Measurements from ENCODE around the gene EBF3. TPM values are rescaled to one million over a fixed set of nuclear protein-coding genes. Genes with fewer than 3 reads are reported as not detected.

Gene EBF3
- total RNA-seq, 2 donors from 2014 or later = 0.12 to 0.80 TPM

DNA sequence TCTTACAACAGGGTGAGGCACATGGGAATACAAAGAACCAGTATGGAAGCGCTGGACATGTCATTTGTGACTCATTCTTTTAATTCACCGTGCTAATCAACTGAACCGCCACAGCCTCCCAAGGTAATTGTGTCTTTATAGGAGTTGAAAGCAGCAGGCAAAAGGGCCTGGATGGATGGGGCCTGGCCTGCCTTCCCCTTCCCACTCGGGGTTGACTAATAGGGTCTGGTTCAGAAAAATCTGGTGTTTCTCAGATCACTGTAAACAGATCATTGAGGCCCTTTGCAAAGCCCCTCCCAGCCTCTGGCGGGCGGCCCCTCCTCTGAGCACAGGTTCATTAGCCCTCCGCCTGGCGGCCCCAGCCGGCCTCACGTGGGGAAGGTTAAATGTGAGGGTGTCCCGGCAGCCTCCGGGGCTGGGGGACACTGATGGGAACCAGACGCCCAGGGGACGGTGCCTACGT lies 100.8 kb downstream of the EBF3 start:
- Histone ChIP-seq H3K9me3 (no peaks in the 10 kb centered on the region), H3K4me1 (no peaks in the 10 kb centered on the region), H3K4me3 (no peak overlapping the region), H3K9ac (ENCODE audit: low read depth in 2 of 2, low read length in 2 of 2) (no peak overlapping the region), H3K27ac (no peak overlapping the region), H3K36me3 (no peaks in the 10 kb centered on the region), H3K27me3 (no peaks in the 10 kb centered on the region)
- TF ChIP-seq, protein P1, sequence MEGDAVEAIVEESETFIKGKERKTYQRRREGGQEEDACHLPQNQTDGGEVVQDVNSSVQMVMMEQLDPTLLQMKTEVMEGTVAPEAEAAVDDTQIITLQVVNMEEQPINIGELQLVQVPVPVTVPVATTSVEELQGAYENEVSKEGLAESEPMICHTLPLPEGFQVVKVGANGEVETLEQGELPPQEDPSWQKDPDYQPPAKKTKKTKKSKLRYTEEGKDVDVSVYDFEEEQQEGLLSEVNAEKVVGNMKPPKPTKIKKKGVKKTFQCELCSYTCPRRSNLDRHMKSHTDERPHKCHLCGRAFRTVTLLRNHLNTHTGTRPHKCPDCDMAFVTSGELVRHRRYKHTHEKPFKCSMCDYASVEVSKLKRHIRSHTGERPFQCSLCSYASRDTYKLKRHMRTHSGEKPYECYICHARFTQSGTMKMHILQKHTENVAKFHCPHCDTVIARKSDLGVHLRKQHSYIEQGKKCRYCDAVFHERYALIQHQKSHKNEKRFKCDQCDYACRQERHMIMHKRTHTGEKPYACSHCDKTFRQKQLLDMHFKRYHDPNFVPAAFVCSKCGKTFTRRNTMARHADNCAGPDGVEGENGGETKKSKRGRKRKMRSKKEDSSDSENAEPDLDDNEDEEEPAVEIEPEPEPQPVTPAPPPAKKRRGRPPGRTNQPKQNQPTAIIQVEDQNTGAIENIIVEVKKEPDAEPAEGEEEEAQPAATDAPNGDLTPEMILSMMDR (IDR thresholded peaks at IDR 0.05) = no peak
- no peak for DNase-seq
- intact Hi-C loops (cut with DNase I) = no loop called here

DNA sequence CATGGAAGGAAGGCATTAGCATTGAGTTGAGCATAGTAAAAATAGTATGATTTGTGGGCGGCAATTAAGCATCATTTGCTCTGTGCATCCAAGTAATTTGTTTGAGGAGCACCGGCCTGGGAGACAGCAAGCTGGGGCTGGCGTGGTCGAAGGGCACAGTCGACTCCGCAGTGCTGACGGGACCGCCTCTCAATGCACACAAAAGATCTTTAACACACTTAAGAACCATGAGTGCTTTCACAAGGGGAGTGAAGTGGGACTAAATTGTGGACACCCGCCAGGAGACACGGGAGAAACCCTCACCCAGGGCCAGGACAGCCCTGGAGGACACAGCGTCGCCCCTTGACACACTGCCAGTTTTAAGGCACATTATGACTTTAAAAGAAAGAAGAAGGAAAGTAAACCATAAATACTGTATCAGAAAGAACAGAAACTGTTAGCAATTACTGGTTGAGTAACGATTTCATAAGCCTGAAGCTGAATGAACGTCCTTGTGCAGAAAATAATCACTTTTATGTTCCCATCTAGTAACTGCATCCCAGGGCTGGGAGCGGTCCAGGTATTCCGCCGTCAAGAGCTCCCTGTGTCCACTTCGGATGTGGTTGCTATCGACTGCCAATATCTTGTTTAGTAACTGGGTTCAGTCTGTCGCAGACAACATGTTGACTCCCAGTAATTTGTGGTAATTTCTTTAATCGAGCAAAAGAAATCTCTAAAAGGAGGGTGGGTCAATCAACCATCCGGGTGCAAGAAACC lies 102.1 kb downstream of the EBF3 start:
- intact Hi-C loops (cut with DNase I) = no loop called here
- TF ChIP-seq, protein P1 (IDR thresholded peaks at IDR 0.05) = no peak
- no peak overlapping the region for H3K4me3 ChIP-seq

DNA sequence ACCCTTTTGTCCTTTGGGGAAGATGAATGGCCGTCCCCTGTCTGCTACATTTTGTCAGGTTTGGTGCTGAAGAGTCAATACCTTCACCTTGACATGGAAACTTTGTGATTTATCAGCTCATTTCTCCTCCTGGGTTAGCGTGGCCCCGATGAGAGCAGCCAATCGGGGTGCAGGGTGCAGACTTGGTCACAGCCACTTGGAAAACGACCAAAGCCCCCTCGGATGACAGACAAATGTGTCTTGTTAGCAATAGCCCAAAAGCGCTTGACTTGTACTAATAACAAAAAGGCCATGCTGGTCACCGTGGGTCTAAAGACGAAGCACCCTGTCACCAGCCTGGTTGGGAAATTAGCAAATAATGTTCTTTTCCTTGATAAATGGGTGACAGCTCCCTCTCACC lies 103.7 kb downstream of the EBF3 start:
- H3K27ac ChIP-seq = no peak overlapping the region
- H3K27me3 ChIP-seq = no peaks in the 10 kb centered on the region
- intact Hi-C loops (cut with DNase I) = no loop called here
- no peak for DNase-seq
- no peak overlapping the region for H3K9ac ChIP-seq (ENCODE audit: low read depth in 2 of 2, low read length in 2 of 2)
- TF ChIP-seq, protein P1 (IDR thresholded peaks at IDR 0.05) = no peak
- H3K4me1 ChIP-seq = no peaks in the 10 kb centered on the region
- no peaks in the 10 kb centered on the region for H3K9me3 ChIP-seq
- no peak overlapping the region for H3K4me3 ChIP-seq
- no peaks in the 10 kb centered on the region for H3K36me3 ChIP-seq

More for the DNA sequence above, 102.1 kb downstream of the EBF3 start:
- Histone ChIP-seq H3K27ac (no peak overlapping the region), H3K9ac (ENCODE audit: low read depth in 2 of 2, low read length in 2 of 2) (no peak overlapping the region), H3K4me1 (no peaks in the 10 kb centered on the region), H3K9me3 (no peaks in the 10 kb centered on the region), H3K36me3 (no peaks in the 10 kb centered on the region), H3K27me3 (no peaks in the 10 kb centered on the region)
- DNase-seq = no peak

DNA sequence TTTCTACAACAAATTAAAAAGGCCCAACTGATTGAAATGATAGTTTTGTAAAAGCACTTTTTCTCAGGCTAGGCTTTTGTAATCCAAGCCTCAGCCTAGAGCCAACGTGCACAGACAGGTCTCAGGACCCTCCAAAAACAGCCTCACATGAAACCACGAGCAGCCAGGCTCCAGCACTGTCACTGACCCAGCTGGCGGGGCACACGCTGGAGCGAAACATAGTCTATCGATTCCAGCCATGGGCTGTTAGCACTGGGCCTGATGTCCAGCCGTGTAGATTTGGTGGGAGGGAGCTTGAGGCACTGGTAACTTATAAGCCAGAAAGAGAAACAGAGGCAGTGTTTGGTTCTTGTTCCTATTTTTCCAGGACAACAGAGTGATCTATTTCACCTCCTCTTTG lies 104.5 kb downstream of the EBF3 start:
- Histone ChIP-seq H3K4me1 (no peaks in the 10 kb centered on the region), H3K27ac (no peak overlapping the region), H3K36me3 (no peaks in the 10 kb centered on the region), H3K9me3 (no peaks in the 10 kb centered on the region), H3K9ac (ENCODE audit: low read depth in 2 of 2, low read length in 2 of 2) (no peak overlapping the region), H3K4me3 (no peak overlapping the region), H3K27me3 (no peaks in the 10 kb centered on the region)
- TF ChIP-seq, protein P1 (IDR thresholded peaks at IDR 0.05) = no peak
- intact Hi-C loops (cut with DNase I) = no loop called here
- DNase-seq = no peak

DNA sequence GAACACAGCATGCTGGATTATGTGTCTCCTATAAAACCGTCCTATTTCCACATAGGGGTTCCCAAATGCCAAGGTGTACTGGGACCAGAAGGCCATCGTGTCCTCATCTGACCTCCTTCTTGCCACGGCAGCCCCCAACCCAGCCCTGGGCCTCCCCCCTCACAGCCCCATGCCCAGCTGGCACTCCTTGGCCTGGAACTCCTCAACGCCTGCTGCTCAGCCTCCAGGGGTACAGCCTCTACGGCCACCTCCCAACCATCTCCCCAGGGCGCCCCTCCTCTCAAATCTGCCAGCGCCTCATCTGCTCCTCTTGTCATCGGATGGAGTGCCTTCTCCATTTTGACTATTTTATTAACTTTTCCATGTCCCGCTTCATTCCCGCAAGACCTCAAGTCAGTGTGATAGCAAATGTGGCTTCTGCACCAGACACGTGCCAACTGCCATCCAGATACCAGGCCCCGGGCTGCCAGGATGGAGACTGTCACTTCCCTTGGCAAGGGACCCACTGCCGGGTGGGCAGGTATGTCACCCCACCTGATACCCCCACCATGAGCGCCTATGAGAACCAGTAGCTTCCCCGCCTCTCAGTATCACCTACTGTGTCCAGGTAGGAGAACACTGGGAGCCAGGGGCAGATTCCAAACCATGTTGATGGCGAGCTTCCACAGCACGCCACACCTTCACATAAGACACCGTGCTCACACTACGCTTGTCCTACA lies 106.7 kb downstream of the EBF3 start:
- Histone ChIP-seq H3K36me3 (no peaks in the 10 kb centered on the region), H3K9me3 (no peaks in the 10 kb centered on the region), H3K4me1 (no peaks in the 10 kb centered on the region), H3K27ac (no peak overlapping the region), H3K9ac (ENCODE audit: low read depth in 2 of 2, low read length in 2 of 2) (no peak overlapping the region), H3K27me3 (no peaks in the 10 kb centered on the region), H3K4me3 (no peak overlapping the region)
- intact Hi-C loops (cut with DNase I) = no loop called here
- TF ChIP-seq, protein P1 (IDR thresholded peaks at IDR 0.05) = no peak
- DNase-seq = no peak

Data from colonic mucosa (tissue), 4 donors.